Ovary (tissue), 9 donors: Measurements from ENCODE around the gene MAN1B1. TPM values are rescaled to one million over a fixed set of nuclear protein-coding genes. Genes with fewer than 3 reads are reported as not detected.
A peak's percentile ranks its signal among the peaks of the same experiment; 100 is the strongest.

Experiments used
- DNase-seq, 5 donors: peaks; one replicate each; pipeline ENCODE4 v3.0.0-alpha.2; 2019 to 2020
- H3K27ac ChIP-seq, 2 donors: fragments of 200-600 bp; one replicate each; pipeline versions ENCODE4 v1.5.1 to v1.8.0; 2019 to 2022
- H3K27me3 ChIP-seq: fragments of 200-600 bp; one replicate; pipeline ENCODE4 v1.8.0; 2022
- H3K36me3 ChIP-seq: fragments of 200-600 bp; sonication (generic); one replicate; pipeline ENCODE4 v1.5.1; 2019
- H3K4me1 ChIP-seq: one replicate; pipeline ENCODE4 v1.8.1; 2013; ENCODE audit warnings: mild to moderate bottlenecking, moderate library complexity; ENCODE audit not compliant: insufficient read depth
- H3K4me3 ChIP-seq: fragments of 200-600 bp; sonication (generic); one replicate; pipeline ENCODE4 v1.5.1; 2017
- H3K9me3 ChIP-seq, 2 donors: fragments of 200-600 bp in 1 of 2; sonication (generic) in 1 of 2; one replicate each; pipeline versions ENCODE4 v1.5.1 to v1.8.1; 2013 to 2019; ENCODE audit warnings: mild to moderate bottlenecking in 1 of 2, moderate library complexity in 1 of 2
- CTCF ChIP-seq, 3 donors: fragments of 450-650 bp in 2 of 3; fragments of 200-600 bp in 1 of 3; IDR thresholded peaks; one replicate each; pipeline versions ENCODE4 v1.5.1 to v1.8.0; 2016 to 2022; ENCODE audit warnings: antibody characterized with exemption in 3 of 3, mild to moderate bottlenecking in 1 of 3
- EP300 ChIP-seq: sonication (generic); formaldehyde crosslinking; IDR thresholded peaks from one replicate; pipeline ENCODE4 v1.6.1; 2017; ENCODE audit warnings: antibody characterized with exemption
- POLR2A ChIP-seq: fragments of 450-650 bp; IDR thresholded peaks from one replicate; pipeline ENCODE4 v1.6.1; 2017; ENCODE audit warnings: antibody characterized with exemption, mild to moderate bottlenecking, moderate library complexity
- WGBS, 3 donors: extraction: QIAGEN DNeasy Blood & Tissue Kit in 1 of 3; methylation state at CpG; one replicate each; pipeline versions ENCODE4 v1.1.5 to v1.1.7; 2013 to 2017; 5-methylcytosine and 5-hydroxymethylcytosine counted together
- intact Hi-C, 4 donors: fragments of 100-400 bp; cut with DNase I; formaldehyde crosslinking; loops; one replicate each; pipeline versions ENCODE4 v1.11.0 to v1.15.1; 2022 to 2023
- polyA plus RNA-seq, 2 donors: library from polyadenylated mRNA; stranded (reverse); fragments of 200-250 nt in 1 of 2; fragments of 350-450 nt in 1 of 2; fragmentation: Illumina TruSeq in 1 of 2; extraction: RNeasy Lipid Tissue Mini Kit (QIAGEN cat#74804) in 1 of 2; gene quantifications; one replicate each; pipeline ENCODE4 v1.2.3, GENCODE V29; 2013 to 2014
- total RNA-seq, 7 donors: library from RNA; depleted of rRNA in 2 of 7; stranded (reverse); fragments of >200 nt in 2 of 7; fragmentation: NEBNext Ultra II Directional in 3 of 7; extraction: Animal tissue kit (Norgen Biotek cat#: 25700) in 3 of 7; gene quantifications; one replicate each; pipeline versions ENCODE4 v1.1.0 to v1.2.4, GENCODE V29; 2016 to 2023
- donor health status: DM: no; HTN: no; CAD: no; lungs with moderate emphysema.
- donor health status: DM: no; HTN: no; CAD: no.
- donor health status: Bipolar disorder and iron deficiency.
- donor health status: DM: yes; HTN: yes; CAD: no.
- donor health status: DM: no; HTN: no; CAD: no.
- donor health status: DM: yes; HTN: yes; CAD: no.

The MAN1B1 gene
- total and polyA plus RNA-seq, 9 donors: 30.2 to 109 (median 39.7) TPM

GRCh38 chr9:137044037-137044436, 42.7 kb upstream of the MAN1B1 start:
- intact Hi-C loops: no loop called here
- Histone ChIP-seq H3K9me3 (no peaks in the 10 kb centered on the region), H3K4me3 (no peak overlapping the region), H3K36me3 (no peaks in the 10 kb centered on the region), H3K27ac (no peak overlapping the region), H3K27me3 (peaks cover 6% of the 10 kb centered on the region), H3K4me1 (peaks cover 8% of the 10 kb centered on the region)
- WGBS, 3 donors: 75 to 78% (median 77%) methylated on average over 12 of the region's 12 CpGs
- no peak for DNase-seq
- TF ChIP-seq CTCF (IDR thresholded peaks at IDR 0.05) (no peak), EP300 (no peak), POLR2A (no peak)

- Histone ChIP-seq H3K4me3 (peak overlapping the region; percentile 54), H3K9me3 (no peaks in the 10 kb centered on the region), H3K27me3 (peaks cover 6% of the 10 kb centered on the region), H3K27ac (no peak overlapping the region), H3K36me3 (no peaks in the 10 kb centered on the region), H3K4me1 (peaks cover 8% of the 10 kb centered on the region)
- WGBS, 3 donors: 42 to 50% (median 48%) methylated on average over 16 to 18 of the region's 18 CpGs
- TF ChIP-seq CTCF (IDR thresholded peaks at IDR 0.05): no peak
- no peak for TF ChIP-seq EP300
- TF ChIP-seq POLR2A: no peak
- no peak for DNase-seq
- intact Hi-C loops: no loop called here
Measured at GRCh38 chr9:137044502-137045177, 42.1 kb upstream of the MAN1B1 start.

- H3K36me3 ChIP-seq: no peaks in the 10 kb centered on the region
- DNase-seq: peak in 2 of 5 donors; percentile 54 to 66
- peaks cover 6% of the 10 kb centered on the region for H3K27me3 ChIP-seq
- H3K4me1 ChIP-seq: peaks cover 8% of the 10 kb centered on the region
- peak overlapping the region; percentile 54 for H3K4me3 ChIP-seq
- WGBS, 3 donors: 1 to 2% (median 2%) methylated on average over 57 to 96 of the region's 96 CpGs
- no peak for TF ChIP-seq EP300
- TF ChIP-seq POLR2A: no peak
- TF ChIP-seq CTCF (IDR thresholded peaks at IDR 0.05): no peak
- intact Hi-C loops: no loop called here
- H3K9me3 ChIP-seq: no peaks in the 10 kb centered on the region
- peak overlapping the region in 1 of 2 donors; percentile 34 for H3K27ac ChIP-seq
Measured at GRCh38 chr9:137045294-137046087, 41.3 kb upstream of the MAN1B1 start.

GRCh38 chr9:137046088-137046787, 40.5 kb upstream of the MAN1B1 start, which contains the start of gene NPDC1:
Gene NPDC1, minus strand, starts transcription at chr9:137046177. Its CDS starts 188 bp downstream, at chr9:137045989.
- Histone ChIP-seq H3K27me3 (peaks cover 6% of the 10 kb centered on the region), H3K4me1 (peaks cover 8% of the 10 kb centered on the region), H3K36me3 (no peaks in the 10 kb centered on the region), H3K9me3 (no peaks in the 10 kb centered on the region), H3K4me3 (peak within 1 kb of the TSS; percentile 54), H3K27ac (peak within 1 kb of the TSS in 1 of 2 donors; percentile 34)
- intact Hi-C loops: no loop called here
- TF ChIP-seq POLR2A (no peak), CTCF (IDR thresholded peaks at IDR 0.05) (peak; percentile 38 to 77 (median 76)), EP300 (no peak)
- WGBS, 3 donors: 0 to 1% (median 0%) methylated on average over 37 to 57 of the region's 57 CpGs
- DNase-seq: peak; percentile 53 to 83 (median 77)
